GM19372 (cell line): Measurements from ENCODE around the gene TRIB2.
"Not testable (repeated sequence)": the region's sequence is repeated elsewhere in the genome, so short reads cannot be mapped to it uniquely, and the experiment has no call there.

ENCODE experiments used
- ATAC-seq: cut with Tn5 transposase; IDR thresholded peaks from one replicate; pipeline ENCODE4 v1.9.1; 2021; ENCODE audit warnings: mild to moderate bottlenecking, low read depth, moderate library complexity; ENCODE audit not compliant: unreplicated experiment

The TRIB2 gene

GRCh38 chr2:12716282-12717190, at the start of gene TRIB2:
TRIB2 (plus strand) TSS chr2:12716936; CDS start chr2:12718308, 1,372 bp downstream.
- peak; percentile 63 for ATAC-seq

- ATAC-seq, result no peak
These were observed 47.7 kb upstream of the TRIB2 start for GRCh38 chr2:12669036-12669435.

- no peak for ATAC-seq
These were observed 43.9 kb upstream of the TRIB2 start for GRCh38 chr2:12672711-12673315.

- no peak for ATAC-seq
These were observed 42.0 kb upstream of the TRIB2 start for GRCh38 chr2:12674644-12675328.

- no peak for ATAC-seq
These were observed 41.4 kb upstream of the TRIB2 start for GRCh38 chr2:12675352-12675795.

GRCh38 chr2:12675801-12676200, 40.9 kb upstream of the TRIB2 start:
- ATAC-seq, result no peak

GRCh38 chr2:12676771-12677170, 40.0 kb upstream of the TRIB2 start:
- ATAC-seq, result no peak

- ATAC-seq, result no peak
These were observed 38.5 kb upstream of the TRIB2 start for GRCh38 chr2:12678186-12678585.

- ATAC-seq, result no peak
These were observed 37.1 kb upstream of the TRIB2 start for GRCh38 chr2:12679550-12680072.

GRCh38 chr2:12680115-12680514, 36.6 kb upstream of the TRIB2 start:
- not testable (repeated sequence) for ATAC-seq

- no peak for ATAC-seq
These were observed 34.7 kb upstream of the TRIB2 start for GRCh38 chr2:12682017-12682416.

- ATAC-seq, result no peak
These were observed 33.2 kb upstream of the TRIB2 start for GRCh38 chr2:12683457-12684100.

GRCh38 chr2:12684471-12684936, 32.2 kb upstream of the TRIB2 start:
- ATAC-seq, result no peak

- no peak for ATAC-seq
These were observed 31.6 kb upstream of the TRIB2 start for GRCh38 chr2:12685145-12685544.

GRCh38 chr2:12685956-12686355, 30.8 kb upstream of the TRIB2 start:
- no peak for ATAC-seq

- no peak for ATAC-seq
These were observed 29.9 kb upstream of the TRIB2 start for GRCh38 chr2:12686708-12687283.

GRCh38 chr2:12688091-12688490, 28.6 kb upstream of the TRIB2 start:
- ATAC-seq, result no peak

GRCh38 chr2:12688893-12689292, 27.8 kb upstream of the TRIB2 start:
- no peak for ATAC-seq

GRCh38 chr2:12693509-12693908, 23.2 kb upstream of the TRIB2 start:
- no peak for ATAC-seq
